ENCODE measurements around the gene ROCK2. TPM values are rescaled to one million over a fixed set of nuclear protein-coding genes. Genes with fewer than 3 reads are reported as not detected.

The ROCK2 gene
- total and polyA plus RNA-seq, 9 donors, result 13.2 to 71.9 (median 47.7) TPM

- Histone ChIP-seq H3K27me3 (no peaks in the 10 kb centered on the region), H3K4me3 (no peak overlapping the region), H3K36me3 (no peaks in the 10 kb centered on the region), H3K4me1 (ENCODE audit: insufficient read depth) (peaks cover 4% of the 10 kb centered on the region), H3K27ac (no peak overlapping the region), H3K9me3 (no peaks in the 10 kb centered on the region)
- intact Hi-C loops (cut with DNase I), result no loop called here
- DNase-seq, result no peak
- no peak for TF ChIP-seq CTCF (IDR thresholded peaks at IDR 0.05)
- WGBS, 3 donors, result 42 to 53% (median 52%) methylated on average over 4 of the region's 4 CpGs
Measured at GRCh38 chr2:11326677-11327211, 17.7 kb downstream of the ROCK2 start.

- no peak overlapping the region for H3K27ac ChIP-seq
- intact Hi-C loops (cut with DNase I), result no loop called here
Measured at GRCh38 chr2:11325961-11326676, 18.3 kb downstream of the ROCK2 start.

GRCh38 chr2:11321847-11322246, 22.6 kb downstream of the ROCK2 start:
- no peak for DNase-seq
- intact Hi-C loops (cut with DNase I), result no loop called here
- Histone ChIP-seq H3K4me1 (ENCODE audit: insufficient read depth) (peaks cover 3% of the 10 kb centered on the region), H3K27ac (no peak overlapping the region), H3K27me3 (no peaks in the 10 kb centered on the region), H3K36me3 (no peaks in the 10 kb centered on the region), H3K9me3 (no peaks in the 10 kb centered on the region), H3K4me3 (no peak overlapping the region)
- 74 to 85% (median 78%) methylated on average over 3 of the region's 3 CpGs for WGBS, 3 donors
- no peak for TF ChIP-seq CTCF (IDR thresholded peaks at IDR 0.05)
- TF ChIP-seq POLR2A (IDR thresholded peaks at IDR 0.05), result no peak
- TF ChIP-seq EP300 (IDR thresholded peaks at IDR 0.05), result no peak

More at GRCh38 chr2:11325961-11326676, 18.3 kb downstream of the ROCK2 start:
- TF ChIP-seq POLR2A (IDR thresholded peaks at IDR 0.05), result no peak
- TF ChIP-seq CTCF (IDR thresholded peaks at IDR 0.05), result no peak
- TF ChIP-seq EP300 (IDR thresholded peaks at IDR 0.05), result no peak
- WGBS, 3 donors, result 54 to 55% (median 55%) methylated on average over 4 of the region's 4 CpGs
- Histone ChIP-seq H3K4me1 (ENCODE audit: insufficient read depth) (peaks cover 4% of the 10 kb centered on the region), H3K4me3 (no peak overlapping the region), H3K27me3 (no peaks in the 10 kb centered on the region), H3K36me3 (no peaks in the 10 kb centered on the region), H3K9me3 (no peaks in the 10 kb centered on the region)
- no peak for DNase-seq

- H3K4me1 ChIP-seq (ENCODE audit: insufficient read depth), result peaks cover 2% of the 10 kb centered on the region
- no peak for TF ChIP-seq POLR2A (IDR thresholded peaks at IDR 0.05)
- TF ChIP-seq CTCF (IDR thresholded peaks at IDR 0.05), result no peak
- TF ChIP-seq EP300 (IDR thresholded peaks at IDR 0.05), result no peak
- H3K27me3 ChIP-seq, result no peaks in the 10 kb centered on the region
- no peak overlapping the region for H3K4me3 ChIP-seq
- WGBS, 3 donors, result 94 to 97% (median 97%) methylated on average over 17 of the region's 17 CpGs
- no peaks in the 10 kb centered on the region for H3K9me3 ChIP-seq
- no peaks in the 10 kb centered on the region for H3K36me3 ChIP-seq
- no peak for DNase-seq
- no peak overlapping the region for H3K27ac ChIP-seq
- intact Hi-C loops (cut with DNase I), result no loop called here
Measured at GRCh38 chr2:11320698-11321492, 23.5 kb downstream of the ROCK2 start.
